HG03442 (cell line): Measurements from ENCODE around the gene SHB.

Source experiments
- ATAC-seq: cut with Tn5 transposase; IDR thresholded peaks from one replicate; pipeline ENCODE4 v1.9.1; 2021; ENCODE audit warnings: mild to moderate bottlenecking, moderate library complexity; ENCODE audit not compliant: unreplicated experiment

The SHB gene, protein sequence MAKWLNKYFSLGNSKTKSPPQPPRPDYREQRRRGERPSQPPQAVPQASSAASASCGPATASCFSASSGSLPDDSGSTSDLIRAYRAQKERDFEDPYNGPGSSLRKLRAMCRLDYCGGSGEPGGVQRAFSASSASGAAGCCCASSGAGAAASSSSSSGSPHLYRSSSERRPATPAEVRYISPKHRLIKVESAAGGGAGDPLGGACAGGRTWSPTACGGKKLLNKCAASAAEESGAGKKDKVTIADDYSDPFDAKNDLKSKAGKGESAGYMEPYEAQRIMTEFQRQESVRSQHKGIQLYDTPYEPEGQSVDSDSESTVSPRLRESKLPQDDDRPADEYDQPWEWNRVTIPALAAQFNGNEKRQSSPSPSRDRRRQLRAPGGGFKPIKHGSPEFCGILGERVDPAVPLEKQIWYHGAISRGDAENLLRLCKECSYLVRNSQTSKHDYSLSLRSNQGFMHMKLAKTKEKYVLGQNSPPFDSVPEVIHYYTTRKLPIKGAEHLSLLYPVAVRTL

DNA sequence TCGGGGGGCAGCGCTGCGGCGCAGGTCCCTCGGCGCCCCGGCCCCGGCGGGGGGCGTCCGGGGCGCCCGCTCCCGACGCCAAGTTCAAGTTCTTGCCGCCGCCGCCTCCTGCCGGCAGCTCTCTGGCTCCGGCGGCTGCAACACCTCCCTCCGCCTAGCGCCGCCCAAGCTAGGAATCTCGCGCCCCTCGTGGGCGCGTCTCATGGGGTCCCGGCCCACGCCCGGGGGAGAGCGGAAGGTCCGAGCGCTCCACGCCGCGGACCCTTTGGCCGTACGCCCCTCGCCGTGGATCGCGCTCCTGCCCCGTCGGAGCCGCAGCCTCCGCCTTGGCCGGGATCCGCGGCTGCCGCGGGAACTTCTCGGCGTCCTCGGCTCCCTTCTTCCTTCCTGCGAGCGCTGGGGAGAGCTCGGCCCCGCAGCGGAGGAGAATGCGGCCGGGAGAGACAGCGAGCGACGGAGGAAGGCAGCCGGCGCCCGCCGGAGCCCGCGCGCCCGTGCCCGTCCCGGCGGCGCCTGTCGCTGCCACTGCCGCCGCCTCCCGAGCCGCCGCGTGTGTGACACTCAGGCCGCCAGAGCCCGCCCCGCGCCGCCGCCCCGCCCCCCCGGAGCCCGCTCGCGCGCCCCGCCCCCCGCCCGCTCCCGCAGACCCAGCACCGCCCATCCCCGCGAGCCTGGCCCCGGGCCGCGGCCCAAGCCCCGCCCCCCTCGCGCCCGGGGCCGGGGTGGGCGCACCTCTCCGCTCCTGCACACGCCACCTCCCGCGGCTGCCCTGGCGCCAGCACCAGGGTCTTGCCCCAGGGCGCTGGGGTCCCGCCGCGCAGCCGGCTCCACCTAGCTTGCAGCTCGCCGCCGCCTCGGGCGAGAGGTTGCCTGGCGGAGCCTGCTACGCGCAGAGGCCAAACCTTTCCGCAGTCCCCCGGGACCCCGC is at the start of gene SHB:
Gene SHB, minus strand, starts transcription at position 527 of the 928 bp plus-strand sequence. CDS start 582 bp downstream, outside the sequence.
- ATAC-seq, result peak; percentile 45

DNA sequence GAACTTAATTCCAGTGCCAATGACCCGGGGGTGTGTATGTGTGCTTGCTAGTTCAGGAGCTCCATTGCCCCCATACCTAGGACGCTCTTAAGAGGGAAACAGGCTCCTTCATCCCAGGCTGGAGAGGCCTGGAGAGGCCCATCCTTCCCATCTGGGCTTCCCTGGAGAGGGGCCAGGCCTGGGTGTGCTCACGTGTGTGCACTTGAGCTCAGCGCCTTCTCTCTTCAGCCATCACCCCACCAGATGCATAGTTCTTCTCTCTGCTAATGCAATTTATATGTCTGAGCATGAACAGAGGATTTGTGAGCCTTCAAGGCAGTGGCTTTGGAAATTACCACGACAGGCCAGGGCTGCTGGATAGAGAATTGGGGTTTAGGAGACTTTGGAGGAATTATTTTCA is 48.6 kb upstream of the SHB start:
- ATAC-seq, result no peak

DNA sequence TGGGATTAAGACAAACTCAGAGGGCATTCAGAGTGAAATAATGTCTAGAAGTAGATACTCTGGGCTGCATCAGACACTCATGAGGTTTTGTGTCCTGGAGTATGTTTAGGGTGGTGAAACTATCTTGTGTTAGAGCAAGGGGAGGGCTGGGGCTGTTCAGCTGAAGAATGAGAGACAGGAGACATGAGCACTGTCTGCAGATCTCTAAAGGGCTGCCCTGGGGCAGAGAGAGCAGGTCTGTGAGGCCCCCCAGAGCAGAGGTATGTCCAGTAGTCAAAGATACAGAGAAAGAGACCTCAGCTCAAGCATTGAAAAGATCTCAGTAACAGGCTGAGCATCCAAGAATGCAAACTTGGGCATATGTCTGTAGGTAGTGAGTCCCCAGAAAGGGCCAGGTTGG is 45.9 kb upstream of the SHB start:
- no peak for ATAC-seq

DNA sequence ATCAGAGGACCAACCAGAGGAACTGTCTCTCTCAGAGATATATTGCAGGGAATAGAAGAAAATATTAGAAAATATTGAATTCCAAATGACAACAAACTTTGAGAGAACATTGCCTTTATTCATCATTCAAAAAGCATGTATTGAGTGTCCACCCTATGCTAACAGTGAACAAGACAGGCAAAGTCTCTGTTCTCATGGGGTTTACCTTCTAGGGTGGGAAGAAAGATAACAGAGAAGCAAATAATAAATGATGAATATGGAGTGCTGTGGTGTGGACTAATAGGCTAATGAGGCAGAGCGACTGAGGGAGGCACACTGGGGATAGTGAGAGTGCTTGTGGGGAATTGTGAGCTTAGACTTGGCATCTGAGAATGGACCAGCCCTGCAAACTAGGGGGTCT is 43.4 kb upstream of the SHB start:
- ATAC-seq, result no peak

DNA sequence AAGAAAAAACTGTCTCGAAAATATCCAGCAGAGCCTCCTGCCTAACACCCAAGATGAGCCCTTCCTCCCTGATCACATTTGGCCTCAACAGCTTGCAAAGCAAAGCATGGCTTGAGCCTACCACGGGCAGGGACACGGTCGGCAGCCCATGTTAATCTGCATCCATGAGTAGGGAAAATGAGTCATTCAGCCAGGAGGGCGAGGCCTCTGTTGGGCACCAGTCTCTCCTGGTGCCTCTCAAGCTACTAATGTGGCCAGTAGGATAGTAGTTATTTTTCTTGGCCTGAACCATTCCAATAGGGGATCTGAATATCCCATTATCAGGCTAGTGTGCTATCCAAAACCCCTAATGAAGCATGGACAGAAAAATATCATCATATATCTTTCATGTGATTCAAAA is 43.0 kb upstream of the SHB start:
- no peak for ATAC-seq

DNA sequence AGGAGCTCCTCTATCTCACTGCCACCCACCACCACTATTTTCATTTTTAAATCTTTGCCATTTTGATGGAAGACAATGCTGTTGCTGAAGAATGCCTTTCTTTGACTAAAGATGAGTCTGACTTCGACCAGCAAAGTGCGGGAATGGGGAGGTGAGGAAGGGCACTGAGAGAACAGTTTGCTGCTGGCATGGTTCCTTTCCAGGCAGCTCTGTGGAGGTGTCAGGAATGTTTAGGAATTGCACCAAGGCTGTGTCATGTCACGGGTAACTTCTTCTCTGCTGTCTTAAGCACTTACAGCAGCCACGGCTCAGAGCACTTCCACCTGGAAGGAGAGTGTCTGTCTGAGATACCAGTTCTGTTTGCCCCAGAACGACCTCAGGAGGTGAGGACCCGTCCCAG is 41.4 kb upstream of the SHB start:
- ATAC-seq, result no peak

DNA sequence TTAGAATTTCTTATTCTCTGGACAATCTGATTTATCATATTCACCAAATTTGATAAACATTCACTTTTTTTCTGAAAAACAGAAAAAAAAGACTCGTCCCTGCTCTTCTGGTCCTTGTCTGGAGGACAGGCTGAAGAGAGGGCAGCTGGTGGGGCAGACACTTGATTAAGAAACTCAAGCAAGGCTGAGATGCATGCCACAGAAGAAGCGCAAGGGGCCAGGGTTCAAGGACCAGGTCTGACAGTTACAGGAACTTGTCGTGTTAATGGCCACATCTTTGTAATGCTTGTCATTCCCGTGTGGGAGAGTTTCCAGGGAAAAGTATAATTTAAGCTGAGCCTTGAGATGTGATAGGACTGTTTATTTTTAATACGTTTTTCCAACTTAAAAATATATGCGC is 40.6 kb upstream of the SHB start:
- no peak for ATAC-seq

DNA sequence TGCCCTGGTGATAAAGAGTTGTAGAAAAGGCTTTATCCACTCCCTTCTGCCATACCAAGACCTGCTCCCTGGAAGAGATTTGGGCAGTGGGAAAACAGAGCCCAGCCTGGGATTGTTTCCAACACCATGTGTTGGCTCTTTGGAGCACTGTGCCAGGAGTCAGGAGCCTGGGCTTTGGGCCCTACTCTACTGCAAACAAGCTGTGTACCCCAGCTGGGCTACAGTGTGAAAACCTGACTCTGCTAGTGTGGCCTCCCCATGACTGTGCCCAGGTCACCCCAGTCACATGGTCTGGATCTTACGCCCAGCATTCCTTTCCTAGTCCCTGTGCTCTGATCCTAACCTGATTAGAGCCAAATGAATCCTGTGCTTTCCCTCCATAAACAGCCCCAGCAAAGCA is 39.3 kb upstream of the SHB start:
- no peak for ATAC-seq

DNA sequence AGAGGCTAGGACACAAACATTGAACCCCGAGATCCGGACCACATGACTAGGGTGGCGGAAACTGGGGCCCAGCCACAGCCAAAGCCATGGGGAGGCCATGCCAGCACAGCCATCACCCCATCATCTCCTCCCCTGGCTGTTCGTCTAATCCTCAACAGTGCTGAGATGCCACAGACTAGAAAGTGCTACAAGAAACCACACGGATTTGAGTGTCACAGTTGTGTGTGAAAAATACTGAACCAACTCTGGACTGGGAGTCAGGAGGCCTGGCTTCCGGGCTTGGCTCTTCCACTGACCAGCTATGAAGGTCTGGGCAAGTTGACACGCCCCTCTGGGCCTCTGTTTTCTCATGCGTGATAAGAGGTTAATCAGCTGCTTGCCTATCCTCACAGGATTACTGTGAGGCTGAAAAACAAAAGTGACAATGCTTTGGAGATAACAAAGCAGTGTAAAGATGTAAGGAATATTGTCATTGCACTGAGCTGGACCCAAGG is 38.8 kb upstream of the SHB start:
- ATAC-seq, result no peak

DNA sequence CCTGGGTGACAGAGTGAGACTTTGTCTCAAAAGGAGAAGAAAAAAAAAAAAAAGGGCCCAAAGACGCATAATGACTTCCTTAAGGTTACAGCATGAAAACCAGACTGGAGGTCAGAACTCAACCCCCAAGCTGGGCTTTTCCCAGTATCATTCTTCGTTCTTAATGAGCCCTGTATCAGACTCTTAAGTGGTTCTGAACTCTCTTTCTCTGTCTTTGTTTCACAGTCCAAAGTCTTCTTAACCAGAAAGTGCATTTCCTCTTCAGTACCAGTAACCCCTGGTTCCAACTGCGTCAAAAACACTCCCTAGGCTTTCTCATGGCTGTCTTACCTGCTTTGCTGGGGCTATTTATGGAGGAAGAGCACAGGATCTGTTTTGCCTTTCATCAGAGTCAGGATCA is 38.4 kb upstream of the SHB start:
- no peak for ATAC-seq

DNA sequence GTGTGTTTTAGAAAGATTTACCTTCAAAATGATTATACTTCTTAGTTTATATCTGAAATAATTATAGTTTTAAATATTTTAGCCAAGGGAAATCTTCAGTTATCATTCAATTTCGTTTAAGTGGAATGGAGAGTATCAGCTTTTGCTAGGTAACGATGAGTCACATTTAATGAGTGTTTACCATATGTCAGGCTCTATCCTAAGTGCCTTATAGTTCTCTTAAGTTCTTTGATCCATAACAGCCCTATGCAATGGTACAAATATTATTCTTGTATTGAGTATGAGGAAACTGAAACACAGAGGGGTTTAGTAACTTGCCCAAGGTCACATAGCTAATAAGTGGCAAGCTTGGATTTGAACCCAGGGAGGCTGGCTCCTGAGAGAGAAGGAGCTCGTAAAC is 37.5 kb upstream of the SHB start:
- ATAC-seq, result no peak

DNA sequence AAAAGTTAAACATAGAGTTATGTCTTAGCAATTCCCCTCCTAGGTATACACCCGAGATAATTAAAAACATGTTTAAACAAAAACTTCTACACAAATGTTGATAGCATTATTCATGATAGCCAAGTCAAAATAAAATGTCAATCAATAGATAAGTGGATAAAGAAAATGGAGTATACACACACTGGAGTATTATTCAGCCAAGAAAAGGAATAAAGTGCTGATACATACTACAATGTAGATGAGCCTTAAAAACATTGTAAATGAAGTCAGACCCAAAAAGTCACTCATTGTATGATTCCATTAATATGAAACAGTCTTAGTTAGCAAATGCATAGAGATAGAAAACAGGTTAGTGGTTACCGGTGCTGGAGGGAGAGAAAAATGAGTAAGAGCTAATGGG is 34.3 kb upstream of the SHB start:
- no peak for ATAC-seq

DNA sequence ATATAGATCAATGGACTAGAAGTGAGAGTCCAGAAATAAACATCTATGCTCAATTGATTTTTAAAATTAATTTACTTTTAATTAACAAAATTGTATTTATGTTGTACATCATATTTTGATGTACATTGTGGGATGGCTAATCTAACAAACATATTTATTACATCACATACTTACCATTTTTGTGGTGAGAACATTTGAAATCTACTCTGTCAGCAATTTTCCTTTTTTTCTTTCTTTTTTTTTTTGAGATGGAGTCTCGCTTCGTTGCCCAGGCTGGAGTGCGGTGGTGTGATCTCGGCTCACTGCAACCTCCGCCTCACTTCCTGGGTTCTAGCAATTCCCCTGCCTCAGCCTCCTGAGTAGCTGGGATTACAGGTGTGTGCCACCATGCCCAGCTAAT is 32.4 kb upstream of the SHB start:
- ATAC-seq, result no peak

DNA sequence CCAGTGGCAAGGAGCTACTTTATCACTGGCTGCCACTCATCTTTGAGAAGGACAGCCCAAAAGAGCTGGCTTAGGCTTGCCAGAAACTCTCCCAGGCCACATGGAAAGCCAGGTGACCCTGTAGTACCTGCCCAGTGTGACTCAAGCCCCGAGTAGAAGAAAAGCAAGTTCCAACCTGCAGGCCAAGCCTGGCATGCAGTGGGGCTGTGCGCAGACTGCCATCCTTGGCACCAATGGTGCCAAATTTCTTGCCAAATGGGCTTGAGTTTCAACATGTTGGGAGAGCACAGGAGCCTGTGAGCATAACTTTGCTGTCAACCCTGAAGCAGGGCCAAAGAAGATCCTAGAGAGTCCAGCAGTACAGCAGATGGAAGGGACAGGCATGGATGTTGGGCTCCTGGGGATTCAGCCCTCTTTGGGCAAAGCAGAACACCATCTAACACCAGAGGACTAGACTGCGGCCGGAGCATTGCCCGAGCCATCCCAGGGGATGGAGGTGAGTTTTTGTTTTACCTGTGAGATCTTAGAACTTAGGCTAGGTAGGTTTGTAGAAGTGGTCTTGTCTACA is 27.3 kb upstream of the SHB start:
- no peak for ATAC-seq

DNA sequence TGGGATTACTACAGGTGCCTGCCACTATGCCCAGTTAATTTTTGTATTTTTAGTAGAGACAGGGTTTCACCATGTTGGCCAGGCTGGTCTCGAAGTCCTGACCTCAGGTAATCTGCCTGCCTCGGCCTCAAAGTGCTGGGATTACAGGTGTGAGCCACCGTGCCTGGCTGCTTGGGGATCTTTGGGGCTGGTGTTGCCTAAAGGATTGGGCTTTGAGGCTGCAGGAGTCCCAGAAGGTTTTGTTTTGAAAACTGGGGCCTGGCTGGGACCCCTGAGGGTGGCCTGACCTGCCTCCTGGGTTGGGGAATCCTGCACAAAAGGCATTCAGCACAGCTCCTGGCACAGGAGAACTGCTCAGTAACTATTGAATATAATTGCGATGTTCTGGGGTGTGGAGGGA is 25.1 kb upstream of the SHB start:
- no peak for ATAC-seq

DNA sequence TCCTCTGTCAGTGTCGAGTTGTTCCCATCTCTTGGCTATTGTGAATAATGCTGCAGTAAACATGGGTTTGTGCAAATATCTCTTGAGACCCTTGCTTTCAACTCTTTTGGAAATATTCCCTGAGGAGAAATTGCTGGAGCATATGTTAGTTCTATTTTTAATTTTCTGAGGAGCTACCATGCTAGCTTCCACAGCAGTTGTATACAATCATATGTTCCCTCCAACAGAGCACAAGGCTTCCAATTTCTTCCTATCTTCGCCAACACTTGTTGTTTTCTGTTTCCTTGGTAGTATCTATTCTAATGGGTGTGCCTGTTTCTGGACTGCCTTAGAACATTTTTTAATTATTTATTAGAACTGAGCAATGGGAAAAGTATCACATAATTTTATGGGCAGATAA is 23.6 kb upstream of the SHB start:
- ATAC-seq, result no peak

DNA sequence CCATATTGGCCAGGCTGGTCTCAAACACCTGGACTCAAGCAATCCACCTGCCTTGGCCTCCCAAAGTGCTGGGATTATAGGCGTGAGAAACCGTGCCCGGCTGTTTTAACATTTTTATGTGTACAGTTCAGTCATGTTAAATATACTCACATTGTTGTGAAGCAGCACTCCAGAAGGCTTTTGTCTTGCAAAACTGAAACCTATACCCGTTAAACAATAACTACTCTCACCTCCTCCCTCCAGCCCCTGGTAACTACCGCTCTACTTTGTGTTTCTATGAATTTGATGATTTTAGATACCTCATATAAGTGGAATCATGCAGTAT is 23.1 kb upstream of the SHB start:
- ATAC-seq, result no peak

DNA sequence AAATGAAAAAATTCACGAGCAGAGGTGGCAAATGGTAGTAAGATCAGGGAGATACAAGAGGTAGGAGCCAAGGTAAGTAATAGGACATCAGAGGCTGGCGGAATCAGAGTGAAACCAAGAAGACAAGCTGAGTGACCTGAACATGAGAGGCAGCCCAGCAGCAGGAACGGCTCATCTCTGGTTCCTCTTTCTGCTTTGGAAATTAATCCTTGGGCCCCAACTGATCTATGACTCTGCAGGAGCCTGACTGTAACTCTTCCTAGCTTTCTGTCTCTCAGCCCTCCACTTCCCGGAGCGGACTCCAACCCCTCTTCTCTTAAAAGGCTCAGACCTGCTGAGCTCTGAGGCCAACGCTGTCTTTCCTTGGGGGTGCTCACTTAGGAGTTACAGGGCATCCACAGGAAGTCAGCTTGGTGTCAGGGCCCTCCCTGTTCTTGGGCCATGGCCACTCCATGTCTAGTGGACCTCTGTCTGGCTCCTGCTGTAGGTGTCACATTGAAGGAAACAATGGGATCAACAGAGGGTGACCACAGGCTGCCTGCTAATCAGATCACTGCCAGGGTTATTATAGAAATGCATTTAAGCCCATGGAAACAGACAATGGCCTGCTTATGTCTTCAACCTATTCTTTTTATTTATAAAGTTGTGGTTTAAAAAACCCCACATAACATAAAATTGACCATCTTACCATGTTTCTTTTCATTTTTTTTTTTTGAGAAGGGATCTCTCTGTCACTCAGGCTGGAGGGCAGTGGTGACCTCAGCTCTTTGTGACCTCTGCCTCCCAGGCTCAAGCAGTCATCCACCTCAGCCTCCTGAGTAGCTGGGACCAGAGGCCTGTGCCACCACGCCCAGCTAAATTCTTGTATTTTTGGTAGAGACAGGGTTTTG is 22.5 kb upstream of the SHB start:
- peak; percentile 59 for ATAC-seq

DNA sequence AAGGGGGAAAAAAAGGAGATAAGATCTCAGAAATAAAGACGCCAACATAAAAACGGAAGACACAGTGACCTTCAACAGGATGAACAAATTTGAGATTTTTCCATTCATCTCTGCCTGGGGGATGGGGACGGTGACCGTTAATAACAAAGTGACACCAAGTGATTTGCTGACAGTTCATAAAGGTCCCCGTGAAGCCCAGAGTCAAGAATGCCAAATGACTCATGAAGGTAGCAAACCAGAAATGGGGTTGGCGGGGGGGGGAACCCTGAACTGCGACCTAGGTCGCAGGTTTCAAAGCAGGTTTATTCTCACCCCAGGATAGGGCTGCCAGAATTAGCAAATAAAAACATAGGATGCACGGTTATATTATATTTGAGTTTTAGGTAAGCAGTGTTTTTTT is 21.1 kb upstream of the SHB start:
- no peak for ATAC-seq

DNA sequence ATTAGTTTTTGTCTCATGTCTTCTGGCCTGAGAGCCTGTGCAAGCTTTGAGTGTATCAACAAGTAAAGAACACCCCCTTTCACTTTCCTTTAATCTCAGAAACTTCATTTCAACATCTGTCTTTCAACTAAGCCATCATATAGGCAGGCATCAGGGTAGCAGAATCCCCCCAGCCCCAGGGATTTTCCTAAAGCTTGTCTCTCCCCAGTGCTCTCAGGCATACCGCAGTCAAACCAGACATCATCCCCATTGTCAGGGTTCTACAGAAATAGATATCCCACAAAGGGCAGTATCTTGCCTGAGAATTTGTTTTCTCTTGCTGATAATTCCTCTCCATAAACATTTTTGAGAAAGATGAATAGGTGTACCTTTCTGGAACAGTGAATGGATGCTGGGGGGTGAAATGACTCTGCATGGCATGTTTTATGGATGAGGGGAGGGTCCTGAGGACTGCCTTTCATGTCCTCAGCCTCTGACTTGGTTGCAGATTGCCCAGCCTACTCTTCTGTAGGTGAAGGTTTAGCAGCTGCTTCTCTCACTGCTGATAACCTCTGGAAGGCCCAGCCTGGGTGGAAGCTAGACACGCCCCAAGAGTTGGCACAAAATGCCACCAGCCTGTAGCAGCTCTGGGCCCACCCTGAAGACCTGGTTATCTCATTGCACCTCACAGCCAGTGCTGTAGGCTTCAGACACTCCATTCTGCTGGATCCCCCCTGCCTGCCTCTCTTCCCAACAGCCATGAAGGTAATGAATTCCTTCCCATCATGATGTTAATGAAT is 20.5 kb upstream of the SHB start:
- ATAC-seq, result no peak
